Subcutaneous abdominal adipose tissue (tissue), 5 donors: Measurements from ENCODE around the gene SNX12.
"Not testable (repeated sequence)": the region's sequence is repeated elsewhere in the genome, so short reads cannot be mapped to it uniquely, and the experiment has no call there.

Experiments used
- H3K27ac ChIP-seq: one replicate; pipeline ENCODE4 v1.7.0; 2013; ENCODE audit warnings: low read depth, mild to moderate bottlenecking, inconsistent platforms, low read length, moderate library complexity
- H3K27me3 ChIP-seq, 5 donors: one replicate each; pipeline ENCODE4 v1.7.0; 2013; ENCODE audit warnings: low read length in 5 of 5, inconsistent platforms in 1 of 5; ENCODE audit not compliant: control insufficient read depth in 5 of 5, insufficient read depth in 4 of 5
- H3K36me3 ChIP-seq, 5 donors: one replicate each; pipeline ENCODE4 v1.7.0; 2013; ENCODE audit warnings: low read length in 5 of 5; ENCODE audit not compliant: control insufficient read depth in 5 of 5, insufficient read depth in 5 of 5
- H3K4me1 ChIP-seq, 5 donors: one replicate each; pipeline ENCODE4 v1.7.0; 2013; ENCODE audit warnings: low read length in 5 of 5, mild to moderate bottlenecking in 3 of 5, moderate library complexity in 1 of 5; ENCODE audit not compliant: control insufficient read depth in 5 of 5, insufficient read depth in 5 of 5
- H3K4me3 ChIP-seq, 5 donors: one replicate each; pipeline ENCODE4 v1.7.0; 2013; ENCODE audit warnings: low read length in 5 of 5, low read depth in 1 of 5
- H3K9ac ChIP-seq, 5 donors: one replicate each; pipeline ENCODE4 v1.7.0; 2013; ENCODE audit warnings: low read length in 5 of 5, mild to moderate bottlenecking in 4 of 5, moderate library complexity in 3 of 5
- H3K9me3 ChIP-seq, 5 donors: one replicate each; pipeline ENCODE4 v1.7.0; 2013; ENCODE audit warnings: low read length in 5 of 5; ENCODE audit not compliant: control insufficient read depth in 5 of 5
- donor health status: healthy.
- donor health status: healthy.
- donor health status: healthy.
- donor health status: healthy.
- donor health status: healthy.

Gene SNX12

DNA sequence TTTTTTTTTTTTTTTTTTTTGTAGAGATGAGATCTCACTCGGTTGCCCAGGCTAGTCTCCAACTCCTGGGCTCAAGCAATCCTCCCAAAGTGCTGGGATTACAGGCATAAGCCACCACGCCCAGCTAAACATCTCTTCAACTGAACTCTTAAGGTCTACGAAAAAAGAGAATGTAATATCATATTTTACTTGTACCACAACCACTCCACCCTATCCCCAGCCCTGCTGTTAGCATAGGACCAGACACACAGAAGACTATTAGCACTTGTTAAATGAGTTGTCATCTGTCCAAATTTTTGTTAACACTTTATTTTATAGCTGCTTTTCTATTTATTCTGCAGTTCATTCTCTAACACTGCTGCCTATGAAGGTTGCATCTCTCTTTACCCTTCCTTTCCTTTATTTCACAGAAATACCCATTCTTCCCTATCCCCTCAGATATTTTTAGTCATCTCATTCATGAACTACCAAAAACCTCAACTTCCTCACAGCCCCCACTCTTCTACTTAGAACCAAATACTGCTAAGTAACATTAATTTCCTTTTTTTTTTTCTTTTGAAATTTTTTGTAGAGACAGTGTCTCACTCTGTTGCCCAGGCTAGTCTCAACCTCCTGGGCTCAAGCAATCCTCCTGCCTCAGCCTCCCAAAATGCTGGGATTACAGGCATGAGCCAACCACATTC, 10.1 kb downstream of the SNX12 start:
- Histone ChIP-seq H3K36me3 (peaks cover 0 to 29% (median 18%) of the 10 kb centered on the region in 5 donors), H3K9ac (no peak overlapping the region), H3K4me1 (peaks cover 0 to 4% (median 2%) of the 10 kb centered on the region in 5 donors), H3K4me3 (no peak overlapping the region), H3K27me3 (peaks cover 0 to 22% (median 7%) of the 10 kb centered on the region in 5 donors), H3K27ac (no peak overlapping the region), H3K9me3 (no peaks in the 10 kb centered on the region)

DNA sequence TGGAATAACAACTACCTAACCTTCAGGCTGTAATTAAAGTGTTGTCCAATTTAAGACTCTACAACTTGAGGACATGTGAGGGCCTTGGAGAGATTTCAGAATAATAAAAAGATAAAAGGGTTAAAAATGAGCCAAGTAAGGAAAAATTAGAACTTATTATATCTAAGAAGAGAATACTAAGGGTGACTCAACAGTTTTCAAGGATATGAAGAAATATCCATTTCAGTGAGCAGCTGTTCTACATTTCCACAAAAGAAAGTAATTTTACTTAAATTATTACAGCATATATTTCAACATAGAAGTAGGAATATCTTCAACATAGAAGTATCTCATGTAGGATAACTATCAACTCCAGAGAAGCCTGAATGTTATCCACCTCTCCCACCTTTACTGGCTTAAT, 11.3 kb downstream of the SNX12 start:
- H3K27ac ChIP-seq = no peak overlapping the region
- H3K4me3 ChIP-seq = no peak overlapping the region
- H3K9ac ChIP-seq = no peak overlapping the region

DNA sequence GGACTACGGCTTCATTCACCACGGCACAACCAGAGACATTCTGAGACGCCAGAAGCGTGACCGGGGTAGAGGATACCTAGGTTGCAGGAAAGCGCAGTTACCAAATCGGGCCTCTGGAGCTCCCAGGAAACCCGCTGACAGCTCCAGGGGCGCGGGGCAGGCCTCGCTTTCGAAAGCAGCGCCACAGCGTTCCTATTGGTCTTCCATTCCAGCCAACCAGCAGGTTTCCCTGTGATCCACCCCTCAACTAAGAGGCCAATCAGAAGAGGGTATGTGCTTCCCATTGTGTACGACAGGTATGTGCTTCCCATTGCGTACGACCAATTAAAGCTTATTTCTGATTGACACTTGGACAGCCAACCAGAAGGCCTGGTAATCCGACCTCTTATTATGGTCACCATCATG, 14.9 kb downstream of the SNX12 start:
- H3K4me1 ChIP-seq = peaks cover 0 to 4% (median 2%) of the 10 kb centered on the region in 5 donors
- no peaks in the 10 kb centered on the region for H3K9me3 ChIP-seq
- peaks cover 0 to 6% (median 2%) of the 10 kb centered on the region in 5 donors for H3K27me3 ChIP-seq
- no peaks in the 10 kb centered on the region for H3K36me3 ChIP-seq
- no peak overlapping the region for H3K27ac ChIP-seq
- no peak overlapping the region for H3K9ac ChIP-seq
- peak overlapping the region in 3 of 5 donors; percentile 13 to 40 (median 36) for H3K4me3 ChIP-seq

More for the DNA sequence above, 11.3 kb downstream of the SNX12 start:
- Histone ChIP-seq H3K36me3 (peaks cover 0 to 25% (median 16%) of the 10 kb centered on the region in 5 donors), H3K4me1 (peaks cover 0 to 4% (median 2%) of the 10 kb centered on the region in 5 donors), H3K9me3 (no peaks in the 10 kb centered on the region), H3K27me3 (peaks cover 0 to 22% (median 8%) of the 10 kb centered on the region in 5 donors)

DNA sequence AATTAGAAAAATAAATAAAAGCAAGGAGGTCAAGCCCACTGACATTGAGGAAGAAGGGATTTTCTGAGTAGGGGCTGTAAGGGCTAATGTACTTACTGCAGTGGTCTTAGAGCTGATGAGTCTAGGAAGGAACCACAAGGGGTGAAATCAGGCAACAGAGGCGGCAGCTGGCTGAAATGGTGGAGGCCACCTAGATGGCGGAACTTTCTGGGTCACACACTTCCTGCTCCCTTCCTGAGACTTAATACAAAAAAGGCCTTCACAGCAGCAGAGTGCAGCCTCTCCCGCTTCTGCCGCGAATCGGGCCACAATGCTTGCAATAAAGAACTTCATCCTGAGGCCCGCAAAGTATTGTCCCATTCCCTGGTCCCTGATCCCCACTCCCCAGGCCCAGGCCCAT, 15.4 kb downstream of the SNX12 start:
- peaks cover 0 to 6% (median 2%) of the 10 kb centered on the region in 5 donors for H3K27me3 ChIP-seq
- peaks cover 0 to 4% (median 0%) of the 10 kb centered on the region in 5 donors for H3K4me1 ChIP-seq
- no peaks in the 10 kb centered on the region for H3K36me3 ChIP-seq
- no peaks in the 10 kb centered on the region for H3K9me3 ChIP-seq
- H3K9ac ChIP-seq = no peak overlapping the region
- no peak overlapping the region for H3K27ac ChIP-seq
- peak overlapping the region in 3 of 5 donors; percentile 13 to 40 (median 36) for H3K4me3 ChIP-seq

DNA sequence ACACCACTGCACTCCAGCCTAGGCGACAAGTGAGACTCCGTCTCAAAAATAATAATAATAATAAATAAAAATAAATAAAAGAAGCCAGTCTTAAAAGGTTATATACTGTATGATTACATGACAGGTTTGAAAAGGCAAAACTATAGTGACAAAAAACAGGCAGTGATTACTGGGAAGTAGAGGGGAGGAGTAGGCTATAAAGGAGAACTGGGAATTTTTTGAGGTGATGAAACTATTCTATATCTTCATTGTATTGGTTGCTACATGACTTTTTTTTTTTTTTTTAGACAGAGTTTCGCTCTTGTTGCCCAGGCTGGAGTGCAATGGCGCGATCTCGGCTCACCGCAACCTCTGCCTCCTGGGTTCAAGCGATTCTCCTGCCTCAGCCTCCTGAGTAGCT, 20.2 kb downstream of the SNX12 start:
- H3K4me3 ChIP-seq, H3K27ac ChIP-seq, H3K4me1 ChIP-seq, H3K36me3 ChIP-seq, H3K9me3 ChIP-seq, H3K27me3 ChIP-seq, H3K9ac ChIP-seq: not testable (repeated sequence)

DNA sequence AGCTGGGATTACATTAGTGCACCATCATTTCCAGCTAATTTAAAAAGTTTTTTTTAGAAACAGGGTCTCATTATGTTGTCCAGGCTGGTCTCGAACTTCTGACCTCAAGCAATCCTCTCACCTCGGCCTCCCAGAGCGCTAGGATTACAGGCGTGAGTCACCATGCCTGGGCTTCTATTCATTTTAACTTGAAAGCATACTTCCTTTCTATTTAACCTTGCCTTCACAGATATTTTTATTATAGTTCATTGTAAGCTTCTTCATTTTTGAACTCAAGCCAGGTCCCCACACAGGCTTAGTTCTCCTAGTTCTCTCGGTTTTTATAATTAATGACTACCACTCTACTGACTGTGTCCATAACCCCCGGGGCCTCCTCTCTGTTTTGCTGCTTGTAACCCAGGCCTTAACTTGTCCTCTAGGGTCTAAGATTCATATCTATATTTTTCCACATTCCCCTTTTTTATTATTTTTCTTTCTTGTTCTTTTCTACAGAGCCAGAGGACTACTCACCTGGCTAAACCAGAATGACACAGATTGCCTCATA, 50.7 kb downstream of the SNX12 start:
- Histone ChIP-seq H3K9me3 (no peaks in the 10 kb centered on the region), H3K27me3 (peaks cover 0 to 3% (median 0%) of the 10 kb centered on the region in 5 donors), H3K9ac (no peak overlapping the region), H3K27ac (no peak overlapping the region), H3K4me3 (no peak overlapping the region), H3K36me3 (no peaks in the 10 kb centered on the region), H3K4me1 (no peaks in the 10 kb centered on the region)
